GM23338 (cell line): ENCODE results near the gene NUDC. TPM values are rescaled to one million over a fixed set of nuclear protein-coding genes. Genes with fewer than 3 reads are reported as not detected.

ENCODE experiments used
- ATAC-seq: fragments of 200-7000 bp; cut with Tn5 transposase; 3 replicates; pipeline ENCODE4 v1.9.1; 2020
- DNase-seq: peaks from one replicate; pipeline ENCODE4 v3.0.0-alpha.2; 2015; ENCODE audit warnings: low spot score
- H2AFZ ChIP-seq: fragments of 200-600 bp; sonication (generic); 2 replicates; pipeline ENCODE4 v1.8.0; 2016; ENCODE audit warnings: antibody characterized with exemption, mild to moderate bottlenecking, moderate library complexity
- H3F3A ChIP-seq: fragments of 200-600 bp; sonication (generic); replicated peaks from 2 replicates; pipeline ENCODE4 v1.8.0; 2017; ENCODE audit warnings: antibody characterized with exemption, mixed run types, low read depth
- H3K27ac ChIP-seq: fragments of 200-600 bp; sonication (generic); 2 replicates; pipeline ENCODE4 v1.6.1; 2016; ENCODE audit warnings: low read depth
- H3K27me3 ChIP-seq: fragments of 200-600 bp; sonication (generic); 2 replicates; pipeline ENCODE4 v1.8.0; 2016; ENCODE audit warnings: mild to moderate bottlenecking, mixed run types, moderate library complexity; ENCODE audit not compliant: insufficient read depth
- H3K36me3 ChIP-seq: fragments of 200-600 bp; sonication (generic); 2 replicates; pipeline ENCODE4 v1.8.0; 2016; ENCODE audit warnings: mild to moderate bottlenecking; ENCODE audit not compliant: insufficient read depth
- H3K4me1 ChIP-seq: fragments of 200-600 bp; sonication (generic); 2 replicates; pipeline ENCODE4 v1.8.0; 2016; ENCODE audit warnings: mild to moderate bottlenecking, moderate library complexity; ENCODE audit not compliant: insufficient read depth
- H3K4me2 ChIP-seq: fragments of 200-600 bp; sonication (generic); 2 replicates; pipeline ENCODE4 v1.7.1; 2017; ENCODE audit warnings: mixed run types
- H3K4me3 ChIP-seq: fragments of 200-600 bp; sonication (generic); 2 replicates; pipeline ENCODE4 v1.6.1; 2016; ENCODE audit warnings: mixed run types
- H3K79me2 ChIP-seq: fragments of 200-600 bp; sonication (generic); replicated peaks from 2 replicates; pipeline ENCODE4 v1.8.0; 2017; ENCODE audit warnings: mild to moderate bottlenecking; ENCODE audit not compliant: insufficient read depth
- H3K9me2 ChIP-seq: fragments of 200-600 bp; sonication (generic); 2 replicates; pipeline ENCODE4 v1.8.0; 2017; ENCODE audit not compliant: insufficient read depth
- H4K20me1 ChIP-seq: fragments of 200-600 bp; sonication (generic); replicated peaks from 2 replicates; pipeline ENCODE4 v1.8.0; 2017; ENCODE audit warnings: mild to moderate bottlenecking; ENCODE audit not compliant: insufficient read depth
- H3K27ac Mint-ChIP-seq: 2 replicates; pipeline ENCODE4 v1.8.0; 2020; ENCODE audit warnings: inconsistent platforms, mild to moderate bottlenecking, moderate library complexity, mixed read lengths
- H3K27me3 Mint-ChIP-seq: 3 replicates; pipeline ENCODE4 v1.8.0; 2022; ENCODE audit warnings: low read depth, mild to moderate bottlenecking, moderate library complexity, mixed read lengths, inconsistent platforms; ENCODE audit not compliant: insufficient read depth, poor library complexity
- H3K36me3 Mint-ChIP-seq: 3 replicates; pipeline ENCODE4 v1.8.0; 2021; ENCODE audit warnings: low read depth, mild to moderate bottlenecking, inconsistent platforms, moderate library complexity, mixed read lengths
- H3K4me1 Mint-ChIP-seq: 3 replicates; pipeline ENCODE4 v1.8.0; 2020; ENCODE audit warnings: mild to moderate bottlenecking, inconsistent platforms, mixed read lengths
- H3K4me3 Mint-ChIP-seq: 3 replicates; pipeline ENCODE4 v1.8.0; 2021; ENCODE audit warnings: moderate library complexity, mild to moderate bottlenecking, inconsistent platforms, mixed read lengths
- H3K9me3 Mint-ChIP-seq: 3 replicates; pipeline ENCODE4 v1.8.0; 2020; ENCODE audit warnings: moderate library complexity, mild to moderate bottlenecking, inconsistent platforms, mixed read lengths
- CREB1 ChIP-seq: fragments of 250-450 bp; sonication (Bioruptor Pico); IDR thresholded peaks from 2 replicates; pipeline ENCODE4 v1.5.0; 2020; ENCODE audit warnings: low read depth, mild to moderate bottlenecking, moderate library complexity
- EZH2 ChIP-seq: fragments of 200-600 bp; sonication (generic); IDR thresholded peaks from one replicate; pipeline ENCODE4 v1.8.0; 2017; ENCODE audit warnings: antibody characterized with exemption, mild to moderate bottlenecking, low read depth; ENCODE audit not compliant: unreplicated experiment
- EZH2phosphoT487 ChIP-seq: fragments of 200-600 bp; sonication (generic); IDR thresholded peaks from one replicate; pipeline ENCODE4 v1.8.1; 2018; ENCODE audit warnings: antibody characterized with exemption; ENCODE audit not compliant: unreplicated experiment
- JUNB ChIP-seq: IDR thresholded peaks from one replicate; pipeline ENCODE4 v1.6.1; 2016; ENCODE audit warnings: antibody characterized with exemption; ENCODE audit not compliant: unreplicated experiment
- NANOG ChIP-seq: IDR thresholded peaks from 2 replicates; pipeline ENCODE4 v1.6.1; 2016; ENCODE audit warnings: antibody characterized with exemption, borderline replicate concordance
- POLR2AphosphoS5 ChIP-seq: IDR thresholded peaks from 2 replicates; pipeline ENCODE4 v1.6.1; 2016; ENCODE audit warnings: antibody characterized with exemption, low read depth
- STAT1 ChIP-seq: IDR thresholded peaks from one replicate; pipeline ENCODE4 v1.6.1; 2016; ENCODE audit warnings: antibody characterized with exemption; ENCODE audit not compliant: unreplicated experiment
- ZNF114 ChIP-seq: fragments of 250-450 bp; sonication (Bioruptor Pico); IDR thresholded peaks from 2 replicates; pipeline ENCODE4 v1.5.0; 2020; ENCODE audit warnings: mild to moderate bottlenecking, moderate library complexity
- ZNF331 ChIP-seq: fragments of 250-450 bp; sonication (Bioruptor Pico); IDR thresholded peaks from 2 replicates; pipeline ENCODE4 v1.5.0; 2020; ENCODE audit warnings: low read depth, mild to moderate bottlenecking, moderate library complexity
- polyA plus RNA-seq: library from polyadenylated mRNA; unstranded; fragments of >200 nt; fragmentation: Nextera tagmentation; extraction: Ambion mirVana; gene quantifications from 2 replicates; pipeline ENCODE4 v1.2.1, GENCODE V29; 2016
- total RNA-seq: library from RNA; depleted of rRNA; stranded (reverse); fragments of >200 nt; shearing (Covaris generic); gene quantifications from 2 replicates; pipeline ENCODE4 v1.2.3, GENCODE V29; 2014
- TF ChIP-seq, protein P1 (sequence below): IDR thresholded peaks from 2 replicates; pipeline ENCODE4 v1.6.1; 2016; ENCODE audit warnings: antibody characterized with exemption
- TF ChIP-seq, protein P2 (sequence below): fragments of 250-450 bp; sonication (Bioruptor Pico); IDR thresholded peaks from 2 replicates; pipeline ENCODE4 v1.5.0; 2020; ENCODE audit warnings: mild to moderate bottlenecking, moderate library complexity
- TF ChIP-seq, protein P3 (sequence below): IDR thresholded peaks from one replicate; pipeline ENCODE4 v1.6.1; 2018; ENCODE audit warnings: antibody characterized with exemption; ENCODE audit not compliant: unreplicated experiment
- TF ChIP-seq, protein P4 (sequence below), 2 experiments: fragments of 200-600 bp in 1 of 2; sonication (generic) in 1 of 2; conservative IDR thresholded peaks; 2 replicates each; pipeline versions ENCODE4 v1.5.1 to v1.6.1; 2016 to 2017; ENCODE audit warnings: antibody characterized with exemption in 2 of 2, low read depth in 2 of 2, mild to moderate bottlenecking in 2 of 2, moderate library complexity in 1 of 2

Gene NUDC
- total and polyA plus RNA-seq, 2 experiments from 2014 or later: 96.2 to 224 TPM

DNA sequence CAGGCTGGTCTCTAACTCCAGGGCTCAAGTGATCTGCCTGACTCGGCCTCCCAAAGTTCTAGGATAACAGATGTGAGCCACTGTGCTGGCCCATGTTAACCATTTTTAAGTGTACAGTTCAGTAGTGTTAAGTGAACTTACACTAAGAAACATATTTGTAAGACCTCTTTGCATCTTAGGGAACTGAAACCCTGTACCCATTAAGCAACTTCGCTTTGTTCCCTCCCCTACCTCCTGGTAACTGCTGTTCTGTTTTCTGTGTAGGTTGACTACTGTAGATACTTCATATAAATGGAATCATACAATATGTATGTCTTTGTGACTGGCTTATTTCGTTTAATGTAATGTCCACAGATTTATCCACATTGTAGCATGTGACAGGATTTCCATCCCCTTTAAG is 11.0 kb downstream of the NUDC start:
- Histone ChIP-seq H3K4me2 (no peak overlapping the region), H2AFZ (no peak overlapping the region), H3F3A (peaks cover 10% of the 10 kb centered on the region; the same call in 1 of the 2 replicates), H3K9me2 (no peaks in the 10 kb centered on the region), H4K20me1 (peaks cover 42% of the 10 kb centered on the region), H3K27me3 (no peaks in the 10 kb centered on the region), H3K36me3 (peaks cover 45% of the 10 kb centered on the region), H3K4me3 (no peak overlapping the region), H3K4me1 (0 out of 2 replicates have a peak, but pooled peaks cover 4% of the 10 kb centered on the region), H3K79me2 (peaks cover 71% of the 10 kb centered on the region), H3K27ac (no peak overlapping the region)
- 0 out of 3 replicates have a peak, but pooled peaks cover 3% of the 10 kb centered on the region for H3K4me1 Mint-ChIP-seq
- TF ChIP-seq ZNF331 (no peak), ZNF114 (CRISPR knock-in tag) (no peak), JUNB (no peak), EZH2 (no peak), POLR2AphosphoS5 (no peak), STAT1 (no peak), NANOG (no peak), CREB1 (CRISPR knock-in tag) (no peak), EZH2phosphoT487 (no peak)
- TF ChIP-seq, protein P1, sequence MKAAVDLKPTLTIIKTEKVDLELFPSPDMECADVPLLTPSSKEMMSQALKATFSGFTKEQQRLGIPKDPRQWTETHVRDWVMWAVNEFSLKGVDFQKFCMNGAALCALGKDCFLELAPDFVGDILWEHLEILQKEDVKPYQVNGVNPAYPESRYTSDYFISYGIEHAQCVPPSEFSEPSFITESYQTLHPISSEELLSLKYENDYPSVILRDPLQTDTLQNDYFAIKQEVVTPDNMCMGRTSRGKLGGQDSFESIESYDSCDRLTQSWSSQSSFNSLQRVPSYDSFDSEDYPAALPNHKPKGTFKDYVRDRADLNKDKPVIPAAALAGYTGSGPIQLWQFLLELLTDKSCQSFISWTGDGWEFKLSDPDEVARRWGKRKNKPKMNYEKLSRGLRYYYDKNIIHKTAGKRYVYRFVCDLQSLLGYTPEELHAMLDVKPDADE: no peak
- TF ChIP-seq, protein P2, sequence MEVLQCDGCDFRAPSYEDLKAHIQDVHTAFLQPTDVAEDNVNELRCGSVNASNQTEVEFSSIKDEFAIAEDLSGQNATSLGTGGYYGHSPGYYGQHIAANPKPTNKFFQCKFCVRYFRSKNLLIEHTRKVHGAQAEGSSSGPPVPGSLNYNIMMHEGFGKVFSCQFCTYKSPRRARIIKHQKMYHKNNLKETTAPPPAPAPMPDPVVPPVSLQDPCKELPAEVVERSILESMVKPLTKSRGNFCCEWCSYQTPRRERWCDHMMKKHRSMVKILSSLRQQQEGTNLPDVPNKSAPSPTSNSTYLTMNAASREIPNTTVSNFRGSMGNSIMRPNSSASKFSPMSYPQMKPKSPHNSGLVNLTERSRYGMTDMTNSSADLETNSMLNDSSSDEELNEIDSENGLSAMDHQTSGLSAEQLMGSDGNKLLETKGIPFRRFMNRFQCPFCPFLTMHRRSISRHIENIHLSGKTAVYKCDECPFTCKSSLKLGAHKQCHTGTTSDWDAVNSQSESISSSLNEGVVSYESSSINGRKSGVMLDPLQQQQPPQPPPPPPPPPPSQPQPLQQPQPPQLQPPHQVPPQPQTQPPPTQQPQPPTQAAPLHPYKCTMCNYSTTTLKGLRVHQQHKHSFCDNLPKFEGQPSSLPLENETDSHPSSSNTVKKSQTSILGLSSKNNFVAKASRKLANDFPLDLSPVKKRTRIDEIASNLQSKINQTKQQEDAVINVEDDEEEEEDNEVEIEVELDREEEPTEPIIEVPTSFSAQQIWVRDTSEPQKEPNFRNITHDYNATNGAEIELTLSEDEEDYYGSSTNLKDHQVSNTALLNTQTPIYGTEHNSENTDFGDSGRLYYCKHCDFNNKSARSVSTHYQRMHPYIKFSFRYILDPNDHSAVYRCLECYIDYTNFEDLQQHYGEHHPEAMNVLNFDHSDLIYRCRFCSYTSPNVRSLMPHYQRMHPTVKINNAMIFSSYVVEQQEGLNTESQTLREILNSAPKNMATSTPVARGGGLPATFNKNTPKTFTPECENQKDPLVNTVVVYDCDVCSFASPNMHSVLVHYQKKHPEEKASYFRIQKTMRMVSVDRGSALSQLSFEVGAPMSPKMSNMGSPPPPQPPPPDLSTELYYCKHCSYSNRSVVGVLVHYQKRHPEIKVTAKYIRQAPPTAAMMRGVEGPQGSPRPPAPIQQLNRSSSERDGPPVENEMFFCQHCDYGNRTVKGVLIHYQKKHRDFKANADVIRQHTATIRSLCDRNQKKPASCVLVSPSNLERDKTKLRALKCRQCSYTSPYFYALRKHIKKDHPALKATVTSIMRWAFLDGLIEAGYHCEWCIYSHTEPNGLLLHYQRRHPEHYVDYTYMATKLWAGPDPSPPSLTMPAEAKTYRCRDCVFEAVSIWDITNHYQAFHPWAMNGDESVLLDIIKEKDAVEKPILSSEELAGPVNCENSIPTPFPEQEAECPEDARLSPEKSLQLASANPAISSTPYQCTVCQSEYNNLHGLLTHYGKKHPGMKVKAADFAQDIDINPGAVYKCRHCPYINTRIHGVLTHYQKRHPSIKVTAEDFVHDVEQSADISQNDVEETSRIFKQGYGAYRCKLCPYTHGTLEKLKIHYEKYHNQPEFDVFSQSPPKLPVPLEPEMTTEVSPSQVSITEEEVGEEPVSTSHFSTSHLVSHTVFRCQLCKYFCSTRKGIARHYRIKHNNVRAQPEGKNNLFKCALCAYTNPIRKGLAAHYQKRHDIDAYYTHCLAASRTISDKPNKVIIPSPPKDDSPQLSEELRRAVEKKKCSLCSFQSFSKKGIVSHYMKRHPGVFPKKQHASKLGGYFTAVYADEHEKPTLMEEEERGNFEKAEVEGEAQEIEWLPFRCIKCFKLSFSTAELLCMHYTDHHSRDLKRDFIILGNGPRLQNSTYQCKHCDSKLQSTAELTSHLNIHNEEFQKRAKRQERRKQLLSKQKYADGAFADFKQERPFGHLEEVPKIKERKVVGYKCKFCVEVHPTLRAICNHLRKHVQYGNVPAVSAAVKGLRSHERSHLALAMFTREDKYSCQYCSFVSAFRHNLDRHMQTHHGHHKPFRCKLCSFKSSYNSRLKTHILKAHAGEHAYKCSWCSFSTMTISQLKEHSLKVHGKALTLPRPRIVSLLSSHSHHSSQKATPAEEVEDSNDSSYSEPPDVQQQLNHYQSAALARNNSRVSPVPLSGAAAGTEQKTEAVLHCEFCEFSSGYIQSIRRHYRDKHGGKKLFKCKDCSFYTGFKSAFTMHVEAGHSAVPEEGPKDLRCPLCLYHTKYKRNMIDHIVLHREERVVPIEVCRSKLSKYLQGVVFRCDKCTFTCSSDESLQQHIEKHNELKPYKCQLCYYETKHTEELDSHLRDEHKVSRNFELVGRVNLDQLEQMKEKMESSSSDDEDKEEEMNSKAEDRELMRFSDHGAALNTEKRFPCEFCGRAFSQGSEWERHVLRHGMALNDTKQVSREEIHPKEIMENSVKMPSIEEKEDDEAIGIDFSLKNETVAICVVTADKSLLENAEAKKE (CRISPR knock-in tag): no peak
- TF ChIP-seq, protein P3, sequence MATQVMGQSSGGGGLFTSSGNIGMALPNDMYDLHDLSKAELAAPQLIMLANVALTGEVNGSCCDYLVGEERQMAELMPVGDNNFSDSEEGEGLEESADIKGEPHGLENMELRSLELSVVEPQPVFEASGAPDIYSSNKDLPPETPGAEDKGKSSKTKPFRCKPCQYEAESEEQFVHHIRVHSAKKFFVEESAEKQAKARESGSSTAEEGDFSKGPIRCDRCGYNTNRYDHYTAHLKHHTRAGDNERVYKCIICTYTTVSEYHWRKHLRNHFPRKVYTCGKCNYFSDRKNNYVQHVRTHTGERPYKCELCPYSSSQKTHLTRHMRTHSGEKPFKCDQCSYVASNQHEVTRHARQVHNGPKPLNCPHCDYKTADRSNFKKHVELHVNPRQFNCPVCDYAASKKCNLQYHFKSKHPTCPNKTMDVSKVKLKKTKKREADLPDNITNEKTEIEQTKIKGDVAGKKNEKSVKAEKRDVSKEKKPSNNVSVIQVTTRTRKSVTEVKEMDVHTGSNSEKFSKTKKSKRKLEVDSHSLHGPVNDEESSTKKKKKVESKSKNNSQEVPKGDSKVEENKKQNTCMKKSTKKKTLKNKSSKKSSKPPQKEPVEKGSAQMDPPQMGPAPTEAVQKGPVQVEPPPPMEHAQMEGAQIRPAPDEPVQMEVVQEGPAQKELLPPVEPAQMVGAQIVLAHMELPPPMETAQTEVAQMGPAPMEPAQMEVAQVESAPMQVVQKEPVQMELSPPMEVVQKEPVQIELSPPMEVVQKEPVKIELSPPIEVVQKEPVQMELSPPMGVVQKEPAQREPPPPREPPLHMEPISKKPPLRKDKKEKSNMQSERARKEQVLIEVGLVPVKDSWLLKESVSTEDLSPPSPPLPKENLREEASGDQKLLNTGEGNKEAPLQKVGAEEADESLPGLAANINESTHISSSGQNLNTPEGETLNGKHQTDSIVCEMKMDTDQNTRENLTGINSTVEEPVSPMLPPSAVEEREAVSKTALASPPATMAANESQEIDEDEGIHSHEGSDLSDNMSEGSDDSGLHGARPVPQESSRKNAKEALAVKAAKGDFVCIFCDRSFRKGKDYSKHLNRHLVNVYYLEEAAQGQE: no peak
- TF ChIP-seq, protein P4, sequence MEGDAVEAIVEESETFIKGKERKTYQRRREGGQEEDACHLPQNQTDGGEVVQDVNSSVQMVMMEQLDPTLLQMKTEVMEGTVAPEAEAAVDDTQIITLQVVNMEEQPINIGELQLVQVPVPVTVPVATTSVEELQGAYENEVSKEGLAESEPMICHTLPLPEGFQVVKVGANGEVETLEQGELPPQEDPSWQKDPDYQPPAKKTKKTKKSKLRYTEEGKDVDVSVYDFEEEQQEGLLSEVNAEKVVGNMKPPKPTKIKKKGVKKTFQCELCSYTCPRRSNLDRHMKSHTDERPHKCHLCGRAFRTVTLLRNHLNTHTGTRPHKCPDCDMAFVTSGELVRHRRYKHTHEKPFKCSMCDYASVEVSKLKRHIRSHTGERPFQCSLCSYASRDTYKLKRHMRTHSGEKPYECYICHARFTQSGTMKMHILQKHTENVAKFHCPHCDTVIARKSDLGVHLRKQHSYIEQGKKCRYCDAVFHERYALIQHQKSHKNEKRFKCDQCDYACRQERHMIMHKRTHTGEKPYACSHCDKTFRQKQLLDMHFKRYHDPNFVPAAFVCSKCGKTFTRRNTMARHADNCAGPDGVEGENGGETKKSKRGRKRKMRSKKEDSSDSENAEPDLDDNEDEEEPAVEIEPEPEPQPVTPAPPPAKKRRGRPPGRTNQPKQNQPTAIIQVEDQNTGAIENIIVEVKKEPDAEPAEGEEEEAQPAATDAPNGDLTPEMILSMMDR (conservative IDR thresholded peaks at IDR 0.05; ENCODE audit: low read depth in 2 of 2): no peak
- H3K4me3 Mint-ChIP-seq: no peak overlapping the region
- H3K27me3 Mint-ChIP-seq: no peaks in the 10 kb centered on the region
- no peaks in the 10 kb centered on the region for H3K9me3 Mint-ChIP-seq
- peaks cover 75% of the 10 kb centered on the region for H3K36me3 Mint-ChIP-seq
- no peak for DNase-seq
- no peak overlapping the region for H3K27ac Mint-ChIP-seq
- ATAC-seq: no peak
